IPS DF 6.9 (cell line): ENCODE measurements around the gene ROR1.

ENCODE experiments used
- DNase-seq: peaks from one replicate; pipeline ENCODE4 v3.0.0-alpha.2; 2013; ENCODE audit warnings: low read depth, low spot score
- H3K27ac ChIP-seq: one replicate; pipeline ENCODE4 v1.5.1; 2013; ENCODE audit warnings: low read length, control low read depth
- H3K27me3 ChIP-seq: 2 replicates; pipeline ENCODE4 v1.6.1; 2013; ENCODE audit warnings: mild to moderate bottlenecking, low read length; ENCODE audit not compliant: control insufficient read depth, insufficient read depth
- H3K36me3 ChIP-seq: 2 replicates; pipeline ENCODE4 v1.6.1; 2013; ENCODE audit warnings: low read length; ENCODE audit not compliant: control insufficient read depth, insufficient read depth
- H3K4me1 ChIP-seq: 2 replicates; pipeline ENCODE4 v1.6.1; 2013; ENCODE audit warnings: low read length; ENCODE audit not compliant: control insufficient read depth, insufficient read depth
- H3K4me3 ChIP-seq: 2 replicates; pipeline ENCODE4 v1.5.1; 2013; ENCODE audit warnings: mild to moderate bottlenecking, low read length
- H3K9me3 ChIP-seq: 2 replicates; pipeline ENCODE4 v1.6.1; 2013; ENCODE audit warnings: low read length, inconsistent platforms; ENCODE audit not compliant: control insufficient read depth, insufficient read depth
- WGBS: extraction: QIAGEN DNeasy Blood & Tissue Kit; methylation state at CpG from one replicate; pipeline ENCODE4 v1.1.7; 2013; ENCODE audit warnings: mixed read lengths, missing lambda C conversion rate; ENCODE audit not compliant: insufficient read length, insufficient coverage; 5-methylcytosine and 5-hydroxymethylcytosine counted together

ROR1 gene

DNA sequence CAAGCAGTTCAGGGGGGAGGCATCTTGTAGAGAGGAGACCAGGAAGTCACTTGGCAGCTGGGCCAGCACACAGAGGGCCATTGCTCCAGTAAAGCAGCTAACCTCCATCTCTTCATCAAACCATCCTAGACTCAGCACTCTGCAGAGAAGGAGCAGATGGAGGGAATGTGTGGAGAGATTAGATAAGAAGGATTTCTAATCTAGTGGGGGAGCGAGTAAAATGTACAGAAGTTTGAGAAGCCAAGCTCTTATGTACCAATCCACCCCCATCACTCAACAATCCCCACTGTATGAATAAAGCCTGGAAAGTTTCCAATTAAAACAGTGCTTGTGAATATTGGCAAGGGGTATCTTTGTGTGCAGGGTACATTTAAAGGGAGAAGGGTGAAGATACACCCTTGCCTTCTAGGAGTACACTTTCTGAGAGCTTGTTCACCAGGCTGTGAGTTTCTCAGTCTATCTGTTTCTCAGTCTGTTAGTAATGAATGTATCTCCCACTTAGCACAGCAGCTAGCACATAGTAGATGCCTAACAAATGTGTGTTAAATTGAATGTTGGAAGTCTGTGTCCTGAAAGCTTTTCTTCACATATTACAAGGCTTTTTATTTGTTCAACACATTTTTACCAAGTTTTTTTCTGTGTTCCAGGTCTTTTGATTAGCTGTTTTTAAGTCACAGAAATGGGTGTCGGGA lies 286.9 kb downstream of the ROR1 start:
- WGBS: no CpG with 5 or more reads among the region's 2 CpGs
- Histone ChIP-seq H3K4me1 (peaks cover 3% of the 10 kb centered on the region), H3K27me3 (no peaks in the 10 kb centered on the region), H3K27ac (no peak overlapping the region), H3K9me3 (no peaks in the 10 kb centered on the region), H3K36me3 (no peaks in the 10 kb centered on the region), H3K4me3 (no peak overlapping the region)
- DNase-seq: no peak

DNA sequence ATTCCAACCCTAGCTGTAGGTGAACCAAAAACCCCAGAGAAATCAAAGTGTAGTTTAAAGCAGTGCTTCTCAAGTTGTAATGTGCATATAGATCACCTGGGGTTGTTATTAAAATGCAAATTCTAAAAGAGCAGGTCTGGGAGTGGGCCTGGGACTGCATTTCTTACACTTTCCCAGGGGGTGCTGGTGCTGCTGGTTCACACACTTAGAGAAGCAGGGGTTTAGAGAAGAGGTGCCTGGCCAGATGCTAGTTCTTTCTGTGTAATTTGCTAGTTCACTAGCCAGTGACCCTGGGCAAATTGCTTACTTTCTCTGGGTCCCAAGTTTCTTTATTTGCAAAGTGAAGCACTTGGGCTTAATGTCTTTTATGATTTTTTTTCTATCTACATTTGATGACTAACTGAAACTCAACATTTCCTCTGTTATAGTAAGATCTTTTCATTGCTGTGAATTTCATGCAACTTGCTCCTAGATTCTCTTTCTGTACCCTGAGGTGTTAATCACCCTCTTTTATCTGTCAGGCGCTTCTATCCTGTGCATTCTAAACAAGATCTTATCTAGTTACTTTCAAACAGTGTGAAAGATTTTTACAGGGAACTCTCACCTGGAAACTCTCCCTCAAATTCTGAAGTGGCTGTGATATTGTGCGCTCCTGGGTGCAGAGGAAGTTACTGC lies 287.8 kb downstream of the ROR1 start:
- Histone ChIP-seq H3K27ac (no peak overlapping the region), H3K4me1 (peaks cover 3% of the 10 kb centered on the region), H3K27me3 (no peaks in the 10 kb centered on the region), H3K36me3 (no peaks in the 10 kb centered on the region), H3K4me3 (no peak overlapping the region), H3K9me3 (no peaks in the 10 kb centered on the region)
- WGBS: no CpG with 5 or more reads among the region's 2 CpGs
- DNase-seq: no peak

DNA sequence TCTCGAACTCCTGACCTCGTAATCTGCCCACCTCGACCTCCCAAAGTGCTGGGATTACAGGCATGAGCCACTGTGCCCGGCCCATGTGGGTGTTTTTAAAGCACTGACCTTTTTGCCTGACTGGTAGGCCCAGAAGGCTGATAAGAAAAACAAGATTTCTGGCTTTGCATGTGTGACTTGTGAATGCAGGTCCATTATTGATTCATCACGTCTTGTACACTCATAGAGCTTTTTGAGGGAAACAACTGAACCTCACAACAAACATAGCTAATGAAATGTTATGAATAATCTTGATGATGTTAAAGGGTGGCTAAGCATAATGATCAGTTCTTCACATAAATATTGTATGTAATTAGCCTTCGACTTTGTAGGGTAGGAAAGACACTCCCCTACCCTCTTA lies 288.7 kb downstream of the ROR1 start:
- Histone ChIP-seq H3K27me3 (no peaks in the 10 kb centered on the region), H3K27ac (no peak overlapping the region), H3K4me3 (no peak overlapping the region), H3K4me1 (peaks cover 3% of the 10 kb centered on the region), H3K9me3 (no peaks in the 10 kb centered on the region), H3K36me3 (no peaks in the 10 kb centered on the region)
- no peak for DNase-seq
- WGBS: no CpG with 5 or more reads among the region's 6 CpGs

- no peak overlapping the region for H3K4me3 ChIP-seq
- H3K27ac ChIP-seq: no peak overlapping the region
- H3K36me3 ChIP-seq: no peaks in the 10 kb centered on the region
- no peaks in the 10 kb centered on the region for H3K9me3 ChIP-seq
- DNase-seq: no peak
- no peaks in the 10 kb centered on the region for H3K27me3 ChIP-seq
- WGBS: no CpG with 5 or more reads among the region's 2 CpGs
- peaks cover 3% of the 10 kb centered on the region for H3K4me1 ChIP-seq
These were observed 289.2 kb downstream of the ROR1 start for GRCh38 chr1:64062941-64063581.

DNA sequence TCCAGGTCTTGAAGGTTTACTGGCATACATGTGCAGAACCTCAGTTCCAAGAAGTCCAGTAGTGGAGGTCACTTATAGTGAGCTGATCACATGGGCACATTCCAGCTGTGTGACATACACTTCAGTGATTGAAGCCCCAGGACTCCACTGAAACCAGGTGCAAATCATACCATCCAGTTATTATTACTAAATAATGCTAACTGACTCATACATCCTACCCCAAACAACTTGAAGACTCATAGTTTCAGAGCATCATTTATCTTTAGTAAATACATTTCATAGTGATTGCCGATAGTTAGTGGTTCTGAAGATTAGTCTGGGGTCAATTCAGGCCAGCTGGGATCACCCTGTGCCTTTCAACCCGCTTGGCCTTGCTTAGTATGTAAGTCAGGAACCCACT lies 291.8 kb downstream of the ROR1 start:
- Histone ChIP-seq H3K36me3 (no peaks in the 10 kb centered on the region), H3K27ac (no peak overlapping the region), H3K27me3 (no peaks in the 10 kb centered on the region), H3K4me3 (no peak overlapping the region), H3K4me1 (peaks cover 1% of the 10 kb centered on the region; the same call in 1 of the 2 replicates), H3K9me3 (no peaks in the 10 kb centered on the region)
- WGBS: no CpG with 5 or more reads among the region's 2 CpGs
- DNase-seq: no peak

GRCh38 chr1:64072089-64072793 lies 298.4 kb downstream of the ROR1 start:
- H3K9me3 ChIP-seq: no peaks in the 10 kb centered on the region
- no peak overlapping the region for H3K4me3 ChIP-seq
- no peak overlapping the region for H3K27ac ChIP-seq
- no peaks in the 10 kb centered on the region; the same call in 1 of the 2 replicates for H3K4me1 ChIP-seq
- no peaks in the 10 kb centered on the region for H3K36me3 ChIP-seq
- H3K27me3 ChIP-seq: no peaks in the 10 kb centered on the region
- WGBS: no CpG with 5 or more reads among the region's 5 CpGs
- no peak for DNase-seq

GRCh38 chr1:64073705-64074104 lies 299.9 kb downstream of the ROR1 start:
- no peak overlapping the region for H3K4me3 ChIP-seq
- no CpG with 5 or more reads among the region's 2 CpGs for WGBS
- no peak overlapping the region for H3K27ac ChIP-seq
- DNase-seq: no peak
- no peaks in the 10 kb centered on the region for H3K9me3 ChIP-seq
- H3K4me1 ChIP-seq: no peaks in the 10 kb centered on the region; the same call in 1 of the 2 replicates
- H3K36me3 ChIP-seq: no peaks in the 10 kb centered on the region
- H3K27me3 ChIP-seq: no peaks in the 10 kb centered on the region

GRCh38 chr1:64074767-64075166 lies 300.9 kb downstream of the ROR1 start:
- Histone ChIP-seq H3K27ac (no peak overlapping the region), H3K36me3 (no peaks in the 10 kb centered on the region), H3K4me1 (no peaks in the 10 kb centered on the region; the same call in 1 of the 2 replicates), H3K9me3 (no peaks in the 10 kb centered on the region), H3K4me3 (no peak overlapping the region), H3K27me3 (no peaks in the 10 kb centered on the region)
- no peak for DNase-seq
- WGBS: no CpG with 5 or more reads among the region's 4 CpGs

GRCh38 chr1:64077281-64077940 lies 303.6 kb downstream of the ROR1 start:
- no peaks in the 10 kb centered on the region for H3K9me3 ChIP-seq
- WGBS: no CpG with 5 or more reads among the region's 8 CpGs
- no peak overlapping the region for H3K27ac ChIP-seq
- no peaks in the 10 kb centered on the region for H3K27me3 ChIP-seq
- no peak overlapping the region for H3K4me3 ChIP-seq
- no peak for DNase-seq
- H3K4me1 ChIP-seq: no peaks in the 10 kb centered on the region; the same call in none of the 2 replicates
- no peaks in the 10 kb centered on the region for H3K36me3 ChIP-seq
